Measurements from ENCODE around the gene ITGBL1.
A peak's percentile ranks its signal among the peaks of the same experiment; 100 is the strongest.

The ITGBL1 gene

GRCh38 chr13:101570410-101570809, 117.9 kb downstream of the ITGBL1 start:
- DNase-seq = peak; percentile 83

- DNase-seq = peak; percentile 13
Observed at GRCh38 chr13:101572456-101572855, 120.0 kb downstream of the ITGBL1 start.

- no peak for DNase-seq
Observed at GRCh38 chr13:101575581-101575980, 123.1 kb downstream of the ITGBL1 start.

GRCh38 chr13:101576455-101576854, 124.0 kb downstream of the ITGBL1 start:
- DNase-seq = no peak

GRCh38 chr13:101576977-101577376, 124.5 kb downstream of the ITGBL1 start:
- no peak for DNase-seq

- DNase-seq = peak; percentile 58
Observed at GRCh38 chr13:101579281-101579802, 126.9 kb downstream of the ITGBL1 start.

GRCh38 chr13:101584331-101584730, 131.9 kb downstream of the ITGBL1 start:
- no peak for DNase-seq

- no peak for DNase-seq
Observed at GRCh38 chr13:101590479-101590878, 138.0 kb downstream of the ITGBL1 start.

GRCh38 chr13:101594936-101595335, 142.5 kb downstream of the ITGBL1 start:
- no peak for DNase-seq

GRCh38 chr13:101596803-101597202, 144.3 kb downstream of the ITGBL1 start:
- DNase-seq = no peak

- no peak for DNase-seq
Observed at GRCh38 chr13:101611491-101612475, 159.3 kb downstream of the ITGBL1 start.

- no peak for DNase-seq
Observed at GRCh38 chr13:101612735-101613134, 160.3 kb downstream of the ITGBL1 start.

GRCh38 chr13:101614491-101614890, 162.0 kb downstream of the ITGBL1 start:
- no peak for DNase-seq

- no peak for DNase-seq
Observed at GRCh38 chr13:101618440-101619187, 166.1 kb downstream of the ITGBL1 start.

GRCh38 chr13:101621099-101621498, 168.6 kb downstream of the ITGBL1 start:
- DNase-seq = no peak

- DNase-seq = no peak
Observed at GRCh38 chr13:101623470-101624209, 171.2 kb downstream of the ITGBL1 start.

GRCh38 chr13:101624210-101624922, 171.9 kb downstream of the ITGBL1 start:
- DNase-seq = no peak

- DNase-seq = no peak
Observed at GRCh38 chr13:101624981-101625380, 172.5 kb downstream of the ITGBL1 start.

GRCh38 chr13:101626925-101627555, 174.6 kb downstream of the ITGBL1 start:
- no peak for DNase-seq

GRCh38 chr13:101627556-101627943, 175.1 kb downstream of the ITGBL1 start:
- no peak for DNase-seq

- no peak for DNase-seq
Observed at GRCh38 chr13:101628900-101629299, 176.4 kb downstream of the ITGBL1 start.

GRCh38 chr13:101631395-101631794, 178.9 kb downstream of the ITGBL1 start:
- no peak for DNase-seq
